HG03064 (cell line): ENCODE results near the gene CHD8.

Source experiments
- ATAC-seq: cut with Tn5 transposase; IDR thresholded peaks from one replicate; pipeline ENCODE4 v1.9.1; 2021; ENCODE audit warnings: low read depth; ENCODE audit not compliant: unreplicated experiment

CHD8 gene

DNA sequence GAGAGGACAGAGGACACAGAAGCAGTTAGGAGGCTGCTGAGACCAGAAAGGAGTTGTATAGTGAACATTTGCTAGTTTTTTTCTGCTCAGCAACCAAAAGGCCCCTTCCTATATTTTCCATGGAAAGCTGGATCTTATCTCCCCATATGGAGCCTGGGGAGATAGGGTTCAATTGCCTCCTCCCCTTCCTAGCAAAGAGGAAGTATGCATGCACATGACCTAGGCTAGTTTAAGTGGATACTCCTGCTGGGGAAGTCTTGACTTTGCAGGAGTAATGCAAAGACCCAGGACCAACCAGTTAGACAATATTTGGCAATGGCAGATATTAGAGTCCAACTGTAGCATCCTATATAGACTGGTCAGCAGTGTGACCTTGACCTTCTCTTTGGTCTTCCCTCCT lies 15.1 kb downstream of the CHD8 start:
- no peak for ATAC-seq

DNA sequence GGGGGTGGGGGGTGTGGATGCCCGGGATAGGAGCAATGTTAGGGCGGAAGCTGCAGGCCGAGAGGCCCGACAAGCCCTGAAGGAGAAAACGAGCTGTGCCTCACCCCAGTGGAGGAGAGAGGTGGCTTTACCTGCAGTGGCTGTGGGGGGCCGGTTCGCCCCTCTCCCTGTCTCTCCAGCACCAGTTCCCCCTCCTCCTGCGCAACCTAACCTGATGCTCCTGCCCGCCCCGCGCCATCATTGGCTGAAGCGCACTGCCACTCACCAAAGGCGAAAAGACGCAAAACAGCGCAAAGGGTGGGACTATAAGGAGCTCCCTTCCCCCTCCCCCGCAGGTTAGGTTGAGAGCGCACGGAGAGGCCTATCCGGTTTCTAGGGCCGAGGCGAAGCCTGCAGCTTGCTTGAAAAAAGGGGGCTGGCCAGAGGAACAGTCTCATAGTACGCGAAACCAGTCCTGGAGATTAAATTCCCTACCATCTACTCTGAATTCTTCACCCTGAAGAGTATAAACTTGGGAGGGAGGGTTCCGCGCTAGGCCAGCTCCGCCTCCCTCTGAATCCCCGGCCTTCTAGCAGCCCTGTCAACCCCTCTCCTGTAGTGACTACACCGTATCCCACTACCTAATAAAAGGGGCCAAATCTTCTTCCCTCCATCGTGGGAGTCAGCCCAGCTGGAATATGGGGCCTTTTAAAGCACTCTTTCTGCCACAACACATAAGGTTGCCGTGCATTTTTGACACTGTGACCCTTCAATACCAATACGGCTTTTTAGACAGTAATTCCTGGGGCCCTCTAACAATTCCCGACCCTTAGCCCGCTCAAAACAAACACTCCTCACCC lies 18.6 kb downstream of the CHD8 start:
- ATAC-seq, result peak; percentile 95

DNA sequence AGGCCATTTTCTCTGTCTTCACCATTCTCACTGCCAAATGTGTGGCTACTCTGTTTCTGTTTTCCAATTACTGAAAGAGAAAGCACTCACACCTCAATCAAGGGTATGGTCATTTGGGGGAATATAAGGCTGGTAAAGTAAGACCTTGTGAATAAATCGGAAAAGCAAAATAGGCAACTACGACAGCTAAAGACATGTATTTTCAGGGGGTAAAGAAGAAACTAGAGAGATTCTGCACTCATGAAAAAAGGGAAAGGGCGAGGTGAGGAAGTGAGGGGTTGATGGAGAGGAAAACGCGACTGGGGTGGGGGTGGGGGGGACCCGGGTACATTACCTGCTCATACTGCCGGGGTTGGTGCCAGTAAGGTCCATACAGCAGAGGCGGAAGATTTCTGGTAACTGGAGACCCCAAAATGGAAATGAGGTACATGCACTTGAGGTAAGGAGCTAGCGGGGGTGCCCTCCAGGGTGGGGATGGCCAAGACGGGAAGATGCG lies 19.3 kb downstream of the CHD8 start:
- ATAC-seq, result no peak

DNA sequence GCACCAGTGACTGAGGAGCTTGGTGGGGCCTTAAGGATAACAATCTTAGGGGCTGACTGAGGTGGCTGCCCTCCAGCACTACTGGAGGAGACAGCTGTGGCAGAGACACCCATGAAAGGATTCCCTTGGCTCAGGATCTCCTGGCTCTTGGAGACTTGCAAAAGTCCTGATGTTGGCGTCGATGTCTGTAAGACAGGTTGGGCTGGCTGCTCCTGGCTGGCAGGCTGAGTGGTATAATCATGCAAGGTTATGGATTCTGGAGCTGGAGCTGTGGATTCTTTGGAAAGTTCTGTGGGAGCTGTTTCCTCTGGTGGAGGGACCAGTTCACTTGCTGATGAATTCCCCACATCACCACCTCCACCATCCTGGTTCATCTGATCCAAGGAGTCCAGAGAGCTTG lies 24.8 kb downstream of the CHD8 start:
- no peak for ATAC-seq

DNA sequence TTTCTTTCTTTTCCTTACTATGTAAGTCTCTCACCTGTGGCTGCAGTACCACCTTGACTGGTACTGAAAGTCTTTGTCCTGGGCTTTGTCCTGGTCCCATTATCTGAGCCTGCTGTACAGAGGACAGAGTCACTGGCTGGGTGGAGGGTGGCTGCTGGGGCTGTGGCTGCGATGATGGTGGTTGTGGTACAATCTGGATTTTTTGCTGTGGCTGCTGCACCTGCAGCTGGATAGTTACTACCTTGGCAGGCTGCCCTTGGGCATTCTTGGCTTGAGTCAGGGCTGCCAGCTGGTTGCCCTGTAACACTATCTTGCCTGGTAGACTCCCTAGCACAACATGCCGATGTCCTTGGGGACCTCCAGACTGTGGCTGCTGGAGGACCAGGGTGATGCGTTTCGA lies 27.0 kb downstream of the CHD8 start:
- no peak for ATAC-seq

DNA sequence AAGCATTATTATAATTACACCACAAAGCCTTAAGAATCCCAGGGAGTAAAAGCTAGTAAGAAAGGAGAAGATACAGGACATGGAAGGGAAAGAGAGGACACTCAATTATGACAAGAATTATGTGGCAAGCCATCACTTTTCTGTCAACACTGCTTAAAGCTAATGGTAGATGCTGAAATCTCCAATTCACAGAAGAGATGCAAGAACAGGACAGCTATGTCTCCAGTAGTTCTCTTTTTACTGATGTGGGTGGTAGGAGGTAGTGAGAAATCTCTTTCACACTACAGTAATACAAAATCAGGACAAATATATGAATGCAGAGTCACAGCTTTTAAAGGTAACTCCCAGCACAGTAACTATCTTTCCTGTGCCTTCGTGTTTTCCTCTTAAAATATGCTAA lies 29.2 kb downstream of the CHD8 start:
- no peak for ATAC-seq

DNA sequence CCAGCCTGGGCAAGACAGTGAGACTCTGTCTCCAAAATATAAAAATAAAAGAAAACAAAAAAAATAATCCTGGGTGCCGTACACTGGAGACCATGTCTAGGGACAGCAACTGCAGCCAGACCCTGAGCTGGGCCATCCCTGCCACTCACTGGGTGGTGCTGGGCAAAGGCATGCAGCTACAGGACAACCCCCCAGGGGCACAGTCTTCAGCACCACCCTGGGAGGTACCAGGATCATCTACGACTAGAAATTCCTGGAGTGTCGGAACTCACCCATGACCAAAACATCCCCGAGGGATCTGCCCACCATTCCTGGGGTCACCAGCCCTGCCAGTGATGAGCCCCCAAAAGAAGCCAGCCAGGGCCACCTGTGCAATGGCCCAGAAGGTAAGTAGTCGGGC lies 36.4 kb downstream of the CHD8 start:
- ATAC-seq, result no peak

DNA sequence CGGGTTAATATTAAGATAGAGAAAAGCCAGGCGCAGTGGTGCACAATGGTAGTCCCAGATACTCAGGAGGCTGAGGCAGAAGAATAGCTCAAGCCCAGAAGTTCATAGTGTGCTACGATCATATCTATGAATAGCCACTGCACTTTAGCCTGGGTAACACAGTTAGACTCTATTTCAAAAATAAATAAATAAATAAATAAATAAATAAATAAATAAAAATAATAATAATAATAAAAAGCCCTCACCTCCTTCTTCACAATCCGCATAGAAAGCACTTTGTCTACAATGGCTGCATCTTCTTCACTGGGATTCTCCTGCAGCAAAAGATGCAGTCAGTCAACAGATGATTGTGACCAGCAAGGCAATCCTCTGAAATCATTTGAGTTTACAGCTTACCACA lies 40.6 kb downstream of the CHD8 start:
- no peak for ATAC-seq

DNA sequence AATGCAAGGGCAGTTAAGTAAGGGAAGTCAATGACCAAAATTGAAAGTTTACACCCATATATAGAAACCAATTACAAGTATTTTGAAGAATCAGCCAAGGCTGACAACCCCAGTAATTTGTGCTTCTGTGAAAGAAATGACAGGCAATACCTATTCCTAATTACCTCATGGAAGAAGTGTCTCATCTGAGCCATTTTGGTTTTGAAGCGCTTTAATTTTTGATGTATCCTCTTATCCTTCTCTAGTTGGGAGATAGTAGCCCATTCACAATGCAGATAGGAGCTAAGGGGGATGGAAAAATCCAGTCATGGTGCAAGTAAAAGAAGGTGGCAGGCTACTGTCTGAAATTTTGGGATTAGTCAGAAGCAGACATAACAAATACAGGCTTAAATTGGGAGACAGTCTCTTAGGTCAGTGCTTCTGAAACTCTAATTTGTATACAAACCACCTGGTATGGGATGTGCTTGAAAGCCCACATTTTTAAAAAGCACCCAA lies 41.7 kb downstream of the CHD8 start:
- ATAC-seq, result no peak

DNA sequence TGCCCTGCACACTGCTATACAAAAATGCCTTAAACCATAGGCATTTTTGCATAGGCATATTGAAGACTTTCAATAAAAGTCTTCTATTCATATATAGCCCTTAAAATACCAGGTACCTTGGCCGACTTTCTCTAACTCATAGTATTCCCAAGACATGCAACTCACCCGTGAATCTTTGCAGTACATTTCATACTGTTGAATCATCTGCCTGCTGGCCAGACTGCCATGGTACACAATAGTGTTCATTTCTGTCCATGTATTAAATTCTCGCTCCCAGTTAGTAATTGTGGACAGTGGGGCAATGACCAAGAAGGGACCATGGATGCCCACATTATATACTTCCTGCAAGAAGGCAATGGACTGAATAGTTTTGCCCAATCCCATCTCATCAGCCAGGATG lies 47.8 kb downstream of the CHD8 start:
- no peak for ATAC-seq

DNA sequence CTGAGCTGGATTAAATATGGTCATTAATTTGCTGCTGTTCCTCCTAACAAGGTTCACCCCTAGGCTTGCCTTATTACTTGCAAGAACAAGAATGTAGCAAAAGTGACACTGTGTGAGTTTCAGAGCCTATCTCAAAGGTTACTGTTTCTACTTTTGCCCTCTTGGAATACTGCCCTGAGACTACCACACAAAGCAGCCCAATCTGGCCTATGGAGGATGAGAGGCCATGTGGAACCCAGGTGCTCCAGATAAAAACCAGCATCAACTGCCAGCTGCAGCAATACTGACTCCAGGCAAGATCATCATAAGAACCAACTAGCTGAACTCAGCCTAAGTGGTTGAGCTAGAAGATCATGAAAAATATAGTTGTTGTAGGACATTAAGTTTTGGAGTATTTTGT lies 49.7 kb downstream of the CHD8 start:
- no peak for ATAC-seq

DNA sequence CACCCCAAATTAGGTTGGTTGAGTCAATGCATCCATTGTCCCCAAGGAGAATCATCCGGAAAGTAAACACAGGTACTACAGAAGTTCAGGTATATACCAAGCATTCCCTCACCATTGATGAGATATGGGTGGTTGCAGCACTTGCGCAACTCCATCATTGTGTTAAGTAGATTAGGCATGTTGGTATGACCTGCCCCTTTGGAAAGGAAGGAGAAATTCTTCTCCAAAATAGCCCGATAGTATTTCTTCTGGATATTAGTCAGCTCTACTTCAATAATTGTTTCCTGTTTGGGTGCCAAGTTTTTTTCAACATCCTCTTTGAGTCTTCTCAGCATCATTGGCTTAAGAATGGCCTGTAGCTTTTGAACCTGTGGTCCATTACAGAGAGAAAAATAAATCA lies 50.8 kb downstream of the CHD8 start:
- no peak for ATAC-seq

DNA sequence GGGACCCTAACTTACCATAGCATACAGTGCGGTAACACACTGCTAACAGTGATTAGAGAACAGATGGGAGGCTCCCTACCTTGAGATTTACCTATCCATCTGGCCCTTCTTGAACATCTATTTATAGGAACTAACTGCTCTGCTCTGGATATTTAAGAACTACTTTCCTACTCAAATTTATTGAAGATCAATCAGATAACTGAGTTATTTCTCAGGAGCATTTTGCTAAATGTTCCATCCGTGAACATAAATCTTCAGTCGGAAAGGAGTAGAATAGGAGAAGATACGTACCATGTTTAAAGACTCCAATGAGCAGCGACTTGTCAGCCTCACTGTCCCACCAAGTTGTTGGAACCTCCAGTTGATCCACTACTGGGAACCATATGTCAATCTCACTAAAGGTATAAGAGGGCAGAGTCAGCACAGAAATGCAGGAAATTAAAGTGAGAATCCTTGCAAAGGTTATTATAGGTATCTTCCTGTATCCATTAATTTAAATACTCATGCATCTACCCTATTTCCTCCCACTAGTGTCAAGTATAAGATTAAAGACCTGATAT lies 56.5 kb downstream of the CHD8 start:
- no peak for ATAC-seq

DNA sequence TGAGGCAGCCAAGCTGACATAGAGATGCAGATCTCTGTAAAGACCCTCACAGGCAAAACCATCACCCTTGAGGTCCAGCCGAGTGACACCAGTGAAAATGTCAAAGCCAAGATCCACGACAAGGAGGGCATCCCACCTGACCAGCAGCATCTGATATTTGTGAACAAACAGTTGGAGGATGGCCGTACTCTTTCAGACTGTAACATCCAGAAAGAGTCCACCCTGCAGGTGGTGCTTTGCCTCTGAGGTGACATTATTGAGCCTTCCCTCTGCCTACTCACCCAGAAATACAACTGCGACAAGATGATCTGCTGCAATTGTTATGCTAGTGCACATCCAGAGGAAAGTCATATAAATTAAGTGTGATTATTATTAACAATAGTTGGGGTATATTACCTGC lies 57.0 kb downstream of the CHD8 start:
- ATAC-seq, result no peak

DNA sequence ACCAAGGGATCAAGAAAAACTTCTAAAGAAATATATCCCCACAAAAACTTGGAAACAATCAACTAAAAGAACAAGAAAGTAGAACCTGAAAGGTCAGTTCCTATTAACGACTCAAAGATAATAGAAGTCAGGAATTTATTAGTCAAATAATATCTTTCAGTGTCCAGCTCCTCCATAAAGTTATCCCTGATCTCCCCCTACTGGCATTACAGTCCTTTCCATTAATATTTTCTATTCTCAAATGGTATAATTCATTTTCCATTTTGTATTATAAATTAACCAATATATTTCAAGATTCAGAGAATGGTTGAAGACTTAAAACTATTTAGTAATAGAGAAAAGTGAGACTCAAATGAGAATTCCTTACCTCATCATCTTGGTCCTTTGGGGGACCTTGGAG lies 60.5 kb downstream of the CHD8 start:
- ATAC-seq, result no peak

DNA sequence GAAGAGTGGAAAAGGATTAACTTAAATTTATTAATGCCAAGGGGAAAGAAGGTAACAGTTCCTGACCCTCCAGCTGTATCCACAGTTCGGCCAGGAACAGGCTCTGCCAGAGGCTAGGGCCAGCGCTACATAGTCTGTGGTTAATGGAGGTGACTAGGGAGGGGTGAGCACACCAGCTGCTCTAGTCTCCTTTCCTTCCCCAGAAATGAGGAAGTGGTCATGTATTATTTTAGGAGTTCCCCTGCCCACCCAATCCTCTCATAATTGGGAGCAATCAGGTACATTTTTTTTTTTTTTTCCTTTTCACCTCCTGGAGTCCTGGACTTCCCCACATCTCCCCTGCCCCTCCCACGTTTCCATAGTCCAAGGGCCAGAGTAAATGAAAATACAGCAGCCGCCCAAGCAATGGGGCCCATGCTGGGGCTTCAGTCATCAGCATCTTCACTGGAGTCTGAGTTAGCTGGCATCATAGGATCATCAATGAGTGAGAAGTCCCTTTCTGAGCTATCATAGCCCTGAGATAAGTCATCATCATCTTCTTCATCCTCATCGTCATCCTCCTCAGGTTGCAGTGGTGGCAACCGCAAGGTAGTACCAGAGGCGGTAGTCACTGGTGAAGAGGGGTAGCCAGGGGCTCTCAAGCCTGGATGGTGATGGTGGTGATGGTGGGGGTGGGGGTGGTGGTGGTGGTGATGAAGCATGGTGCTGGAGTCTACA lies 70.6 kb downstream of the CHD8 start:
- ATAC-seq, result no peak

DNA sequence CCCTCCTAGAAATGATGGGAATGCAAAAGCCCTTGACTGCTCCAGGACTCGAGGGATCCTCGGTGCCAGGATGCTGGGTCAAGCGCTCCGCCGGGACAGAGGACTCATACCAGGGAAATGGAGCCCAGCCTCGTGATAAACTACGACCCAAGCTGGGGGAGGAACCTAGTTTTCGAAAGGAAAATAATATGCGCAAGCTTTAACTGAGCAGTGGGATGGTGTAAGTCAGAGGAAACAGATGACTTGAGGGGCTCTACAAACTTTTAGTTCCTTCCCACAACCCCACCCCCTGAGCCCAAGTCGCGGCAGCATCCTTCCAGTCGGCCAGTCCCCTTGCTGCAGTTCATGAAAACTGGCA lies 71.5 kb downstream of the CHD8 start:
- ATAC-seq, result peak; percentile 27

DNA sequence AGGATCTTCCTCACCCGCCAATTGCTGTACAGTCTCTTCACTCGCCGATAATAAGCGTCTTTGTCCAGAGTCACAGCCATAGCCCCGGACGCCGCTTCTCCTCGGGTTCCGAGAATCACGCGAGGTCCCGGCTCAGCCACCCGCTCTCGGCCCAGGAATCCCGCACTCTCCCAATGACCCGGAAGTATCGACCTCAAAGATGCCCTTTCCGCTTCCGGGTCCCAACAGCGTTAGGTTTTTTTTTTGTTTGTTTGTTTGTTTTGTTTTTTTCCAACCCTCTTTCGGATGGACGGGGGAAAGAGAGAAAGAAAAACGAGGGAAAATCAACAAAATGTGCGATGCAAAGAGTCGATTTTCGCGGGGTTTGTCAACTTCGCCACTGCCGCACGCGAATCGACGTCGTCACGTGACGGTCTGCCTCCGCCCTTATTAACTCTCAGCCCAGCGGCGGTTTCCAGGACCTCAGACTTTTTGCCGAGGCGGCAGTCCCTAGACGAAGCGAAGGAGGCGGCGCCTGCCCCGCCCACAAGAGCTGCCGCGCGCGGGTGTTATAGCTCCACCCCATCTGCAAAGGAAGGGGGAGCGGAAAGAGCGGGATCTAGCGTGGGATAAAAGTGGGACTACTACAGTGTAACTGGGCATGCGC lies 72.0 kb downstream of the CHD8 start, which contains the start of gene SUPT16H:
Gene SUPT16H (minus strand): TSS at position 172 of the 646 bp plus-strand sequence. CDS start 92 bp downstream, at position 80.
- ATAC-seq, result peak; percentile 83

DNA sequence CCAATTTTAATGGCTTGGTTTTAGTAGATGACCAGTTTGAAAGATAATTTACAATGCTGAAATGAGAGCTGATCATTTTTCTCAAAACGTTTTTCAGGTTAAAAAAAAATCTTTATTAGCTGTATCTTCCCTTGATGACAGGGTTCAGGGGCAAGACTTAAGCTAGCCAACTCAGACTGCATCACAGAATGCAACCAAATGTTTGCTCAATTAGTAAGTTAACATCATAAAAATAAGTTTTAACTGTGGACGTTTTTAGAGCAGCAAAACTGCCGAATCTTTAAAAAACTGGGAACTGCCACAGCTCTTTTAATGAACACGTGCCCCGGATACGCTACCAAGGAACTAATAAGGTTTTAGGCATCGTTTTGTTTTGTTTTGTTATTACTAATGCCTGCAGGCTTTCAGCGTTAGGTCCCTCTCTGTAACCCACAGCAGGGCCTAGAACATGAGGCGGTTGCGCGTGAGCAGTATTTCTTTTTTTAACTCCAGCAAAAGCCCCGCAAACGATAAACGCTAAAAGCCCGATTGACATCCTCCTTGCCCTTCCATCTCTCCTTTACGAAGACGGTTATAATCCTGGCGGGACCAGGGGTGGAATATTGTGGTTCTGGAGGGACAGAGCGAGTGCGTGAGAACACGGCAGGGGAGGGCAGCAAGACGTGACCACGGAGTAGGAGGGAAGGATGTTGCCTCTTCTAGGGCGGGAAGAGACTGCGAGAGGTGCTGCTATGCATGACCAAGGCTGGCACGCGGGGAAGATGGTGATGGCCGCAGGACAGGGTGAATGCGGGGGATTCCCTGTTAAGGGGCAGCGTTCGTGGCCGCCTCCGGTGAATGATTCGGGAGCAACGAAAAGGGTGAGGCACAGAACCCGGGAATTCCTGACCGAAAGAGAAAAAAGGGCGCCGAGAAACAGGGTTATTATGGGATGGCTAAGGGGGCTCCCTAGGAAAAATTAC lies 72.8 kb downstream of the CHD8 start:
- ATAC-seq, result no peak

DNA sequence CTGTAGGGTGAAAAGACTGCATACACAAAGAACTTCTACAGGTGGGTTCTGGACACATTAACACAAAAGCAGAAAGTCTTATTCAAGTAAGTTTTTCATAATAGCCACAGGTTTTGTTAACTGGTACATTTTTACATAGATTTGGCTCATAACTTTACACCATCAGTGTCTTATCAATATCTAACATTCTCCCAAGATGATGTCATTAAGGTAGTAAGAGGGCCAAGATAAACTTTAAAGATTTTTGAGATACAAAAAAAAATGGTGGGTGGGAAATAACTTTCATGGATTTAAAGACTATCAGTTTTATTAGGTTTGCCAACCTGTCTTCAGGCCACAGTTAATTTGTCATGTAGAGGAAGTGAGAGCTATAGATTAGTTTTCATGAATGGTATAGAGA lies 73.8 kb downstream of the CHD8 start:
- no peak for ATAC-seq
